ENCODE measurements around the gene PAQR7.

Gene PAQR7

DNA sequence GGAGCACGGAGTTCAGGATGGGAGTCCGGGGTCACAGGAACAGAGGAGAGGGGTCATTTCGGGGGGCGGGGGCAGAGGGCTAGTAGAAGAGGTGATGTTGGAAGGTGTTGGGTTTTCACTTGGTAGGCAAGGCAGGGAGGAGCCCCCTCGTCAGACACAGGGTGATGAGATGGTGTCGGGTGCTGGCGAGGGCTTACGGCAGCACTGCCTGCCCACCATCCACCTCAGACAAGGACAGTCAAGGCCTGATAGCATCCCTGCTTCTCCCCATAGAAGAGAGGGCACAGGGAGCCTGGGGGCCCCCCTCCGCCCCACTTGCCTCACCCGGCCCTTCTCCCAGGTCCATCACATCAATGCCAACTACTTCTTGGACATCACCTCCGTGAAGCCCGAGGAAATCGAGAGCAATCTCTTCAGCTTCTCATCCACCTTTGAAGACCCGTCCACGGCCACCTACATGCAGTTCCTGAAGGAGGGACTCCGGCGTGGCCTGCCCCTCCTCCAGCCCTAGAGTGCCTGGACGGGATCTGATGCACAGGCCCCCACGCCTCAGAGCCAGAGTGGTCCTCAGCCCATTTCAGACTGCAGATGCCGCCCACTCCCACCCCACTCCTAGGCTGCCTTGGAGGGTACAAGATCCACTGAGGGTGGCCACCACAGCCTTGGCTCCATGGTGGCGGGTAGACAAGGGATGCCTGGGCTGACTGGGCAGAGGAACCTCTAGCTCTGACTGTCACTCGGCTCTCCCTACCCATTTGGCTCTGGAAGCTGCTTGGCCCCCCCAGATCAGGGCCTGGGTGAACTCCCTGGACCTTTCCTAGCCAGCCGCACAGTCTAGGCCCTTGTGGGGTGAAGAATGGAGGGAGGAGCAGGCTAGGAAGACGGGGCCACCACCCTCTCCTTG, 60.0 kb downstream of the PAQR7 start:
- DNase-seq (ENCODE audit: low read depth in 2 of 2), result no peak

DNA sequence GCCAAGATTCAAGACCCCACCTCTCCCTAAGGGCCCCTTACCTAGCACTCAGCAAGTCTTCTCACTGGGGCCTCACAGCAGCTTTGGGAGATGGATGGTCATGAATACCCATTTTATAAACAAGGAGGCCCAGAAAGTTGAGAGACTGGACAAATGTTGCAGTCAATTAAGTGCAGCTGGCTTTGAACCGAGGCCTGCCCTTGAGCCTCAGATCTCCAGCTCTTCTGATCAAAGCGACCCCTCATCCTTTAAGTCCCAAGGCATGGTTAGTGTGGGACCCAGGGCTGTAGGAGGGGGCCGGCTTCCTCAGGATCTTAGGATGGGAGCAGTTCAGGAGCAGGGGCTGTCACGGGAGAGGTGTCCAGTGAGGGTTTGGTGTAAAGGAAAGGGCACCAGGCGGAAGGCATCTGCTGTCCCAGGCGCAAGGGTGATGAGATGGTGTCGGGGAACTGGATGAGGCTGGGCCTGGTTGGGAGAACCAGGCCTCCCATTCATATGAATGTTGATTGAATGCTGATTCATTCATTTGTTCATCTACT, 60.9 kb downstream of the PAQR7 start:
- no peak for DNase-seq (ENCODE audit: low read depth in 2 of 2)

DNA sequence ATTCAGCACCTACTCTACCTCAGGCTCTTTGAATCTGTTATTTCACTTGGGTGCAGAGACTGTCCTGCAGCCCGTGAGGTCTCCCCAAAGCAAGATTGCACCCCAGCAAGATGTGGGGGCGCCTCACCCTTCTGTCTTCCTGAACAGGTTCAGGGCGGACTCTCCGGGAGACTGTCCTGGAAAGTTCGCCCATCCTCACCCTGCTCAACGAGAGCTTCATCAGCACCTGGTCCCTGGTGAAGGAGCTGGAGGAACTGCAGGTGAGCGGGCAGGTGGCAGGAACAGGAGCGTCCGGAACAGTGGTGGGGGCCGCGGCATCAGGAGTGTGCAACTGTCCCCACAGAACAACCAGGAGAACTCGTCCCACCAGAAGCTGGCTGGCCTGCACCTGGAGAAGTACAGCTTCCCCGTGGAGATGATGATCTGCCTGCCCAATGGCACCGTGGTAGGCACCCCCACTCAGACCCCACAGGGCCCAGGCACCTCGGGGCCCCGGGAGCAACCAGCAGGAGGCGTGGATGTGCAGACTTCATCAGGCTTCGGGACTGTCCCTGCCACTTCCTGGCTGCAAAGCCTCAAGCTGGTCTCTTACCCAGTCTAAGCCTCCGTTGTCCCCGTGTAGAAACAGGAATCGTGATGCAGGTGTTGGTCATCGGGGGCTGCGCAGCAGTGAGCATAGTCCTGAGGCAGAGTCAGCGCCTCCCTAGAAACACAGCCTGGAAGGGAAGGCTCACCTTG, 61.6 kb downstream of the PAQR7 start:
- DNase-seq (ENCODE audit: low read depth in 2 of 2), result no peak

DNA sequence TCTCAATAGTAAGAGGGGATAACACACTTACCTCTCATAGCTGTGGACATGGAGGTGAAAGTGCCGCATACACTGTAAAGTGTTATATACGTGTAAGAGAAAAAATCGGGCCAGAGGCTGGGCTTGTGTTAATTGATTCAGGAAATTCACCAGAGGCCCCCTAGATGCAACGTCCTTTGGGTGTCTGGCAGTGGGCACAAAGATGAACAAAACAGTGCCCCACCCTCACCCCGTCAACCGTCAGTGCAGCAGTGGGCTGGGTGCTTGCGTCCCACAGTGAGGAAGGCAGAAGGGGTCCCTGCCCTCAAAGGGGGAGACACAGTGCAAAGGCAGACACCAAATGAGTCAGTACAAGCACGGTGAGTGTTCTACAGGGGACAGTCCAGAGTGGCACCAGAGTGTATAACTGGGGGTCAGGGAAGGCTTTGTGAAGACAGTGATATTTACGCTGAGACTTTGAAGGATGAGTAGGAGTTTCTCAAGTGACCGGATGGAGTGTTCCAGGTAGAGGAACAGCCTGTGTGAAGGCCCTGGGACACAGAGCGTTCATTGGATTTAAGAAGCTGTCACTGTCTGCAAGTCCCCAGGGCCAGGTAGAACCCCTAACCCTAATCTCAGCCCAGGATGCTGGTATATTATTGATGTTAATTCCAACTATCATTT, 62.3 kb downstream of the PAQR7 start:
- DNase-seq (ENCODE audit: low read depth in 2 of 2), result no peak
